Small intestine (tissue), 16 donors: ENCODE measurements around the gene NGLY1. TPM values are rescaled to one million over a fixed set of nuclear protein-coding genes. Genes with fewer than 3 reads are reported as not detected.

Experiments used
- DNase-seq, 2 donors: peaks; one replicate each; pipeline versions ENCODE4 v3.0.0 to v3.0.0-alpha.2; 2013
- FAIRE-seq: peaks from 2 replicates; lab custom pipeline; 2012; peaks lifted over from hg19 to GRCh38; lab: Jason Lieb, UNC
- H3K27ac ChIP-seq, 3 donors: one replicate each; pipeline ENCODE4 v1.5.1; 2013; ENCODE audit warnings: low read length in 2 of 3, mild to moderate bottlenecking in 2 of 3, control low read depth in 1 of 3, inconsistent platforms in 1 of 3, low read depth in 1 of 3, moderate library complexity in 1 of 3
- H3K27me3 ChIP-seq, 3 donors: one replicate each; pipeline ENCODE4 v1.6.1; 2013; ENCODE audit warnings: low read length in 3 of 3, inconsistent platforms in 1 of 3; ENCODE audit not compliant: control insufficient read depth in 3 of 3, insufficient read depth in 3 of 3
- H3K36me3 ChIP-seq, 3 donors: one replicate each; pipeline ENCODE4 v1.6.1; 2013; ENCODE audit warnings: low read length in 3 of 3, inconsistent platforms in 1 of 3, low read depth in 1 of 3, mild to moderate bottlenecking in 1 of 3, moderate library complexity in 1 of 3; ENCODE audit not compliant: control insufficient read depth in 3 of 3, insufficient read depth in 2 of 3
- H3K4me1 ChIP-seq, 3 donors: one replicate each; pipeline ENCODE4 v1.6.1; 2013; ENCODE audit warnings: low read length in 2 of 3, inconsistent platforms in 1 of 3, low read depth in 1 of 3, mild to moderate bottlenecking in 1 of 3, moderate library complexity in 1 of 3; ENCODE audit not compliant: control insufficient read depth in 3 of 3, insufficient read depth in 2 of 3
- H3K4me3 ChIP-seq, 3 donors: one replicate each; pipeline ENCODE4 v1.5.1; 2013; ENCODE audit warnings: low read length in 3 of 3, control low read depth in 1 of 3, inconsistent platforms in 1 of 3, low read depth in 1 of 3, mild to moderate bottlenecking in 1 of 3, moderate library complexity in 1 of 3
- H3K9me3 ChIP-seq, 2 donors: one replicate each; pipeline ENCODE4 v1.6.1; 2013; ENCODE audit warnings: low read depth in 1 of 2, low read length in 1 of 2; ENCODE audit not compliant: control insufficient read depth in 2 of 2, insufficient read depth in 1 of 2
- WGBS, 3 donors: extraction: QIAGEN DNeasy Blood & Tissue Kit; methylation state at CpG; one replicate each; pipeline ENCODE4 v1.1.7; 2013; 5-methylcytosine and 5-hydroxymethylcytosine counted together
- long read RNA-seq, 10 donors: transcript quantifications; one replicate each; lab custom pipeline, GENCODE V29; 2026
- polyA plus RNA-seq, 4 donors: library from polyadenylated mRNA; stranded (reverse) in 3 of 4; unstranded in 1 of 4; fragments of 200-250 nt in 3 of 4; fragments of 120-200 nt in 1 of 4; gene quantifications; one replicate each; pipeline versions ENCODE4 v1.2.1 to v1.2.3, GENCODE V29; 2013
- donor health status: healthy with polysubstance abuse.
- donor health status: control.
- donor health status: control.
- donor health status: Bipolar disorder and iron deficiency.
- donor health status: healthy.

NGLY1 gene
- polyA plus RNA-seq = 10 to 100 TPM; 22.0 to 40.5 (median 33.2) TPM
- long read RNA-seq, donor 1 = 0 reads
- long read RNA-seq, donor 2, partial matches to known transcripts = 0 of 5 reads
- long read RNA-seq, donor 2, other reads (novel, unspliced or antisense) = 0 of 5 reads
- long read RNA-seq, donor 3, partial matches to known transcripts = 18 of 20 reads
- long read RNA-seq, donor 3, other reads (novel, unspliced or antisense) = 0 of 20 reads
- long read RNA-seq, donor 4 = 0 reads
- long read RNA-seq, donor 5 = 0 reads
- long read RNA-seq, donor 6, partial matches to known transcripts = 0 of 4 reads
- long read RNA-seq, donor 6, other reads (novel, unspliced or antisense) = 0 of 4 reads
- long read RNA-seq, donor 7 = 0 reads
- long read RNA-seq, donor 8, partial matches to known transcripts = 0 of 3 reads
- long read RNA-seq, donor 8, other reads (novel, unspliced or antisense) = 0 of 3 reads
- long read RNA-seq, donor 9, partial matches to known transcripts = 0 of 3 reads
- long read RNA-seq, donor 9, other reads (novel, unspliced or antisense) = 0 of 3 reads
- long read RNA-seq, donor 10, transcript NGLY1-202 (12 exons, 2,473 nt) = major isoform, 8 of 20 reads
- long read RNA-seq, donor 10, partial matches to known transcripts = 9 of 20 reads
- long read RNA-seq, donor 10, other reads (novel, unspliced or antisense) = 0 of 20 reads

- DNase-seq = peak; percentile 80 to 94
- Histone ChIP-seq H3K36me3 (no peaks in the 10 kb centered on the region), H3K4me1 (peaks cover 3 to 11% (median 8%) of the 10 kb centered on the region in 3 donors), H3K4me3 (peak within 1 kb of the TSS; percentile 75 to 93 (median 92)), H3K27me3 (no peaks in the 10 kb centered on the region), H3K27ac (peak within 1 kb of the TSS; percentile 76 to 96 (median 77)), H3K9me3 (no peaks in the 10 kb centered on the region)
- no peak for FAIRE-seq
- WGBS, 3 donors = 0 to 1% (median 0%) methylated on average over 41 to 72 of the region's 72 CpGs
Observed at GRCh38 chr3:25782938-25783660, at the start of gene NGLY1. NGLY1 (minus strand) TSS chr3:25783443; CDS start chr3:25783390, 53 bp downstream.

- Histone ChIP-seq H3K4me1 (no peaks in the 10 kb centered on the region), H3K4me3 (no peak overlapping the region), H3K9me3 (peaks cover 0 to 2% of the 10 kb centered on the region in 2 donors), H3K36me3 (no peaks in the 10 kb centered on the region), H3K27me3 (no peaks in the 10 kb centered on the region), H3K27ac (no peak overlapping the region)
- no peak for FAIRE-seq
- WGBS, 3 donors = 1 to 10% (median 8%) methylated on average over 3 of the region's 3 CpGs
- no peak for DNase-seq
Observed at GRCh38 chr3:25831578-25831977, 48.3 kb upstream of the NGLY1 start.

GRCh38 chr3:25830373-25831280, 47.4 kb upstream of the NGLY1 start:
- peaks cover 0 to 2% of the 10 kb centered on the region in 2 donors for H3K9me3 ChIP-seq
- no peak for DNase-seq
- H3K4me1 ChIP-seq = no peaks in the 10 kb centered on the region
- H3K4me3 ChIP-seq = no peak overlapping the region
- H3K27me3 ChIP-seq = no peaks in the 10 kb centered on the region
- no peaks in the 10 kb centered on the region for H3K36me3 ChIP-seq
- FAIRE-seq = no peak
- WGBS, 3 donors = 80 to 88% (median 87%) methylated on average over 6 of the region's 6 CpGs
- H3K27ac ChIP-seq = no peak overlapping the region

- H3K27me3 ChIP-seq = no peaks in the 10 kb centered on the region
- no peaks in the 10 kb centered on the region for H3K4me1 ChIP-seq
- DNase-seq (no peak), FAIRE-seq (no peak)
- H3K4me3 ChIP-seq = no peak overlapping the region
- H3K27ac ChIP-seq = no peak overlapping the region
- 71 to 82% (median 78%) methylated on average over 2 of the region's 2 CpGs for WGBS, 3 donors
- H3K36me3 ChIP-seq = no peaks in the 10 kb centered on the region
- peaks cover 0 to 2% of the 10 kb centered on the region in 2 donors for H3K9me3 ChIP-seq
Observed at GRCh38 chr3:25826510-25826909, 43.3 kb upstream of the NGLY1 start.

- DNase-seq (no peak), FAIRE-seq (no peak)
- Histone ChIP-seq H3K27me3 (no peaks in the 10 kb centered on the region), H3K4me3 (no peak overlapping the region), H3K27ac (no peak overlapping the region), H3K9me3 (no peaks in the 10 kb centered on the region), H3K4me1 (no peaks in the 10 kb centered on the region), H3K36me3 (no peaks in the 10 kb centered on the region)
- WGBS, 3 donors = 92 to 93% (median 93%) methylated on average over 3 of the region's 3 CpGs
Observed at GRCh38 chr3:25823314-25823713, 40.1 kb upstream of the NGLY1 start.

- H3K9me3 ChIP-seq = no peaks in the 10 kb centered on the region
- H3K27ac ChIP-seq = no peak overlapping the region
- no peaks in the 10 kb centered on the region for H3K27me3 ChIP-seq
- DNase-seq (no peak), FAIRE-seq (no peak)
- H3K36me3 ChIP-seq = no peaks in the 10 kb centered on the region
- WGBS, 3 donors = 69 to 84% (median 72%) methylated on average over 4 of the region's 4 CpGs
- peaks cover 0 to 4% (median 4%) of the 10 kb centered on the region in 3 donors for H3K4me1 ChIP-seq
- H3K4me3 ChIP-seq = no peak overlapping the region
Observed at GRCh38 chr3:25821746-25822573, 38.7 kb upstream of the NGLY1 start.

- no peak for DNase-seq
- Histone ChIP-seq H3K4me1 (peaks cover 0 to 4% (median 4%) of the 10 kb centered on the region in 3 donors), H3K9me3 (peaks cover 0 to 4% of the 10 kb centered on the region in 2 donors), H3K36me3 (no peaks in the 10 kb centered on the region), H3K27ac (no peak overlapping the region), H3K4me3 (no peak overlapping the region), H3K27me3 (peaks cover 0 to 4% (median 0%) of the 10 kb centered on the region in 3 donors)
- FAIRE-seq = no peak
- WGBS, 3 donors = 68 to 77% (median 70%) methylated on average over 4 of the region's 4 CpGs
Observed at GRCh38 chr3:25820816-25821486, 37.7 kb upstream of the NGLY1 start.
